Upper lobe of left lung (tissue), 6 donors: ENCODE measurements around the gene SPSB3. TPM values are rescaled to one million over a fixed set of nuclear protein-coding genes. Genes with fewer than 3 reads are reported as not detected.

Source experiments
- ATAC-seq, 2 donors: fragments of 200-7000 bp; cut with Tn5 transposase; one replicate each; pipeline ENCODE4 v1.9.1; 2022; ENCODE audit warnings: mild to moderate bottlenecking in 2 of 2, moderate library complexity in 2 of 2; ENCODE audit not compliant: low FRiP score in 2 of 2
- DNase-seq, 2 donors: peaks; one replicate each; pipeline ENCODE4 v3.0.0-alpha.2; 2019 to 2020
- H3K27ac ChIP-seq, 4 donors: fragments of 200-600 bp; sonication (generic); one replicate each; pipeline ENCODE4 v1.5.1; 2016 to 2019
- H3K27me3 ChIP-seq, 4 donors: fragments of 200-600 bp; sonication (generic); one replicate each; pipeline ENCODE4 v1.5.1; 2017 to 2019
- H3K36me3 ChIP-seq, 4 donors: fragments of 200-600 bp; sonication (generic); one replicate each; pipeline ENCODE4 v1.5.1; 2016 to 2019
- H3K4me1 ChIP-seq, 4 donors: fragments of 200-600 bp; sonication (generic); one replicate each; pipeline ENCODE4 v1.5.1; 2018 to 2019
- H3K4me3 ChIP-seq, 4 donors: fragments of 200-600 bp; sonication (generic); one replicate each; pipeline ENCODE4 v1.5.1; 2017 to 2019; ENCODE audit warnings: mild to moderate bottlenecking in 2 of 4, moderate library complexity in 1 of 4
- H3K9me3 ChIP-seq, 4 donors: fragments of 200-600 bp; sonication (generic); one replicate each; pipeline ENCODE4 v1.5.1; 2018 to 2019
- EP300 ChIP-seq, 4 donors: sonication (generic); formaldehyde crosslinking; IDR thresholded peaks; one replicate each; pipeline ENCODE4 v1.5.1; 2017; ENCODE audit warnings: antibody characterized with exemption in 4 of 4, control low read depth in 2 of 4
- POLR2A ChIP-seq, 4 donors: fragments of 450-650 bp; IDR thresholded peaks; one replicate each; pipeline ENCODE4 v1.5.1; 2016 to 2017; ENCODE audit warnings: antibody characterized with exemption in 4 of 4, mild to moderate bottlenecking in 2 of 4
- POLR2AphosphoS5 ChIP-seq, 2 donors: sonication (generic); formaldehyde crosslinking; IDR thresholded peaks; one replicate each; pipeline ENCODE4 v1.5.1; 2017; ENCODE audit warnings: antibody characterized with exemption in 2 of 2
- WGBS, 2 donors: methylation state at CpG; one replicate each; pipeline ENCODE4 v1.1.5; 2017 to 2018; 5-methylcytosine and 5-hydroxymethylcytosine counted together
- total RNA-seq, 6 donors: library from RNA; depleted of rRNA in 4 of 6; stranded (reverse); fragments of >200 nt in 4 of 6; gene quantifications; one replicate each; pipeline versions ENCODE4 v1.1.0 to v1.2.1, GENCODE V29; 2016 to 2021
- TF ChIP-seq, protein P1 (sequence below), 6 experiments: fragments of 450-650 bp in 4 of 6; fragments of 200-600 bp in 2 of 6; sonication (generic) in 2 of 6; IDR thresholded peaks; one replicate each; pipeline ENCODE4 v1.5.1; 2016 to 2019; ENCODE audit warnings: antibody characterized with exemption in 6 of 6
- donor health status: DM: no; HTN: no; CAD: no; lungs with moderate emphysema.
- donor health status: DM: no; HTN: yes; CAD: no; lungs with severe emphysema.

The SPSB3 gene
- total RNA-seq, 6 donors from 2014 or later = 46.2 to 234 (median 64.4) TPM

DNA sequence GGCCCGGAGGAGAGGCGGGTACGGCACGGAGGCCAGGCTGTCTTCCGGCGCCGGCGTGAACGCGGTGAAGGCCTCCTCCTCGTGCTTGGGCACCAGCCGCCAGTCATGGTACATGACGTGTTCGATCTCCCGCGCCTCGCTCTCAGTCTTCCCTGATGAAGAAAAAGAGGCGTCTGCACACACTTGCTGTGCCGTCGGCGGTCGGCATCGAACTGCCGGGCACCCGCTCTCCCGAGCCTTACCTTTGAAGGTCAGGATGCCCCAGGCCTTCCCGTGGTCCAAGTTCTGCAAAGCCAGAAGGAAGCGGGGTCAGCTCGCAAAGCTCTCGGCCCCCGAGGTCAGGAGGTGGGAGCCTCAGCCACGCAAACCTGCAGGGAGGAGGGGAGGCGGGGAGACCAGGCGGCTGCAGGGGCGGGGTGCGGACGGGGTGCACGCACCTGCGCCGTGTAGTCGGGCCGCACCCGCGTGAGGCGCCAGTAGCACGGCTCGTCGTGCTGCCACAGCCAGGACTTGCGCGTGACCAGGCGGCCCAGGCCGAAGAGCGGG, 9.9 kb downstream of the SPSB3 start, which contains the start of gene EME2:
EME2 (plus strand) TSS at position 449 of the 546 bp plus-strand sequence. CDS start 418 bp downstream, outside the sequence.
- H3K4me3 ChIP-seq = peak within 1 kb of the TSS; percentile 74 to 99 (median 98)
- DNase-seq (peak in 1 of 2 donors; percentile 75), ATAC-seq (peak in 1 of 2 donors; percentile 0)
- TF ChIP-seq, protein P1, sequence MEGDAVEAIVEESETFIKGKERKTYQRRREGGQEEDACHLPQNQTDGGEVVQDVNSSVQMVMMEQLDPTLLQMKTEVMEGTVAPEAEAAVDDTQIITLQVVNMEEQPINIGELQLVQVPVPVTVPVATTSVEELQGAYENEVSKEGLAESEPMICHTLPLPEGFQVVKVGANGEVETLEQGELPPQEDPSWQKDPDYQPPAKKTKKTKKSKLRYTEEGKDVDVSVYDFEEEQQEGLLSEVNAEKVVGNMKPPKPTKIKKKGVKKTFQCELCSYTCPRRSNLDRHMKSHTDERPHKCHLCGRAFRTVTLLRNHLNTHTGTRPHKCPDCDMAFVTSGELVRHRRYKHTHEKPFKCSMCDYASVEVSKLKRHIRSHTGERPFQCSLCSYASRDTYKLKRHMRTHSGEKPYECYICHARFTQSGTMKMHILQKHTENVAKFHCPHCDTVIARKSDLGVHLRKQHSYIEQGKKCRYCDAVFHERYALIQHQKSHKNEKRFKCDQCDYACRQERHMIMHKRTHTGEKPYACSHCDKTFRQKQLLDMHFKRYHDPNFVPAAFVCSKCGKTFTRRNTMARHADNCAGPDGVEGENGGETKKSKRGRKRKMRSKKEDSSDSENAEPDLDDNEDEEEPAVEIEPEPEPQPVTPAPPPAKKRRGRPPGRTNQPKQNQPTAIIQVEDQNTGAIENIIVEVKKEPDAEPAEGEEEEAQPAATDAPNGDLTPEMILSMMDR (IDR thresholded peaks at IDR 0.05) = no peak
- TF ChIP-seq POLR2A (IDR thresholded peaks at IDR 0.05) = no peak
- TF ChIP-seq POLR2AphosphoS5 (IDR thresholded peaks at IDR 0.05) = no peak
- no peak for TF ChIP-seq EP300 (IDR thresholded peaks at IDR 0.05)
- 1% methylated on average over 27 to 48 of the region's 53 CpGs for WGBS, 2 donors
- no peaks in the 10 kb centered on the region for H3K9me3 ChIP-seq
- no peaks in the 10 kb centered on the region for H3K27me3 ChIP-seq
- peaks cover 31 to 52% (median 37%) of the 10 kb centered on the region in 4 donors for H3K4me1 ChIP-seq
- peaks cover 6 to 51% (median 38%) of the 10 kb centered on the region in 4 donors for H3K36me3 ChIP-seq
- H3K27ac ChIP-seq = peak within 1 kb of the TSS; percentile 89 to 98 (median 94)

DNA sequence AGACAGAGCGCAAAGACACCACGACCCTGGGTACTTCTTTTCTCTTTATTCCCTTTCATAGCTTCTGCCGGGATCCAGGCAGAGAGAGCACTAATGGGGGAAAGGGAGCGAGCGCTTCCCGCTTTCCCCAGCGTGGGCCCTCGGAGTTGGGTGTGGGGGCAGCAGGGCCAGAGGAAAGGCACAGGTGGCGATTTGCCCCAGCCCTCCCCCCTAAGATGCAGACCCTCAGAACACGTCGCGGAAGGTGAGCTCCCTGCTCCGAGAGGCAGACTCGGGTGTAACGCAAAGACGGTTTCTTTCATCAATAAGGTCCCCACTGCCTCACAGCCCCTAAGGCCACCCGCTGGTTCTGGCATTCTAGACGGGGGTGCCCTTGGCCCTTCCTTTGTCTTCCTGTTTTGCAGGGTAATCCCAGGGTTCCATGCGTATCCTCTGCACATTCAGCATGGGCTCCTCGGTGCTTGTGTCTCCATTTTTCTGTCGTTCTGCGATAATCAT, 10.5 kb downstream of the SPSB3 start:
- Histone ChIP-seq H3K27ac (peak overlapping the region; percentile 89 to 98 (median 94)), H3K4me1 (peaks cover 31 to 52% (median 37%) of the 10 kb centered on the region in 4 donors), H3K27me3 (no peaks in the 10 kb centered on the region), H3K9me3 (no peaks in the 10 kb centered on the region), H3K4me3 (peak overlapping the region; percentile 74 to 99 (median 98)), H3K36me3 (peaks cover 5 to 51% (median 38%) of the 10 kb centered on the region in 4 donors)
- DNase-seq = no peak
- no peak for ATAC-seq
- 9 to 21% methylated on average over 19 to 22 of the region's 22 CpGs for WGBS, 2 donors
- TF ChIP-seq POLR2A (IDR thresholded peaks at IDR 0.05) = no peak
- TF ChIP-seq, protein P1 (IDR thresholded peaks at IDR 0.05) = no peak
- TF ChIP-seq POLR2AphosphoS5 (IDR thresholded peaks at IDR 0.05) = no peak
- TF ChIP-seq EP300 (IDR thresholded peaks at IDR 0.05) = no peak

DNA sequence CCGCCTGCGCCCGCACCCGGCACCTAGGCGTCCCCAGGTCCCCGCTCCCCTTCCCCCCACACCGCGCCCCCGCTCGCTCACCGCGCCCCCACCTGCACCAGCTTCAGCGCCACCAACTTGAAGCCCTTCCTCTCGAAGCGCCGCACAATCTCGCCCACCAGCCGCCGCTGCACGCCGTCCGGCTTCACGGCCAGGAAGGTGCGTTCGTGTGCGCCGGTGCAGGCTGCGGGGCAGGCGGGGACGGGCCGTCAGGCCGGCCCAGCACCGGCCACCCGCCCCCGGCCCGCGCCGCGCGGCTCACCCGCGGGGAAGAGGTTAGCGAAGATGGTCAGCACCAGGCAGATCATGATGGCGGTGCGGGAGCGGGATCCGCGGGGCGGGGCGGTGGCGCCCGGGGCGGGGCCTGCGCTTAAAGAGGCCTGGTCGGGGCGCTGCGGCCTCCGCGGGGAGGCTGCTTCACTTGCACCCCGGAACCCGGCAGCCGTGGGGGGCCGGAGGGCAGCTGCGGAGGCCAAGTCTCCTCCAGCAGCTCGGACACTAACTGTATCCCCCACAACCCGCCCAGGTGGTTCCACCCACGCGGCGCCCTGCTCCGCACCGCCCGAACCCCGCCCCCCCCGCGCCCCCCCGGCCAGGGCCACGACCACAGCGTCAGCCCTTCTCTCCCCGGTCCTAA, 11.0 kb downstream of the SPSB3 start, which contains the start of gene NME3:
NME3 (minus strand) TSS at position 356 of the 676 bp plus-strand sequence; CDS start at position 347, 9 bp downstream.
- WGBS, 2 donors = 0 to 1% methylated on average over 11 to 37 of the region's 79 CpGs
- DNase-seq (peak; percentile 82 to 98), ATAC-seq (peak; percentile 35 to 80)
- Histone ChIP-seq H3K36me3 (peaks cover 4 to 51% (median 38%) of the 10 kb centered on the region in 4 donors), H3K4me3 (peak within 1 kb of the TSS; percentile 74 to 99 (median 98)), H3K27ac (peak within 1 kb of the TSS; percentile 89 to 98 (median 94)), H3K27me3 (no peaks in the 10 kb centered on the region), H3K4me1 (peaks cover 31 to 52% (median 37%) of the 10 kb centered on the region in 4 donors), H3K9me3 (no peaks in the 10 kb centered on the region)
- no peak for TF ChIP-seq POLR2AphosphoS5 (IDR thresholded peaks at IDR 0.05)
- TF ChIP-seq POLR2A (IDR thresholded peaks at IDR 0.05) = peak in 1 of 4 donors; percentile 7

DNA sequence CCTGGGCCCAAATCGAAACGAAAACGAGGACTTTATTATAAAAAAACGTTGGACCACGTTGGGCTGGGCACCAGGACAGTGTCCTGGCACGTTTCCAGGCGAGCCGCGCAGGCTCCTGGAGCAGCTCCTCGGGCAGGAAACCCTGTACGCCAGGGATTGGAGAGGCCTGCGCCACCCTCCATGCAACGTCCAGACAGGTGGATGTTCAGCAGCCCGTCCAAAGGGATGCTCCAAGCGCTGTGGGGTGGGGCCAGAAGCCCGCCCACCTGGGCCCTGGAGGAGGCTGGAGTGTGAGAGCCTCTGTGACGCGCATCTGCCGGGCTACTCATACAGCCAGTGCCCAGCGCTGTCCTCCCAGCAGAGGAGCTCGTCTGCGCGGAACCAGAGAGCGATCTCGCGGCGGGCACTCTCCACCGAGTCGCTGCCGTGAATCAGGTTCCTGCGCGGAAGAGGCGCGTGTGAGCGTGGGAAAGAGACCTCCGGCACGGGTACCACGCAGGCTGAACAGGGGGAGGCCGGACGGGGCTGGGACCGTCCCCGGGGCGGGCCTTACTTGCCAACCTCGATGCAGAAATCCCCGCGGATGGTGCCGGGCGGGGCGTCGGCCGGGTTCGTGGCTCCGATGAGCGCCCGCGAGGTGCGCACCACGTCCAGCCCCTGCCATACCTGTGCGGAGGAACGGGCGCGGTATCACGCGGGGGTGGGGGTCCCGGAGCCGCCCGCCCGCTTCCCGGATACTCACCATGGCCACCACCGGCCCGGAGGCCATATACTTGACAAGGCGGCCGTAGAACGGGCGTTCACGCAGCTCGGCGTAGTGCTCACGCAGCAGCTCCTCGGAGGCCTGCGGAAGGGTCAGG, 11.8 kb downstream of the SPSB3 start:
- H3K4me1 ChIP-seq = peaks cover 31 to 52% (median 37%) of the 10 kb centered on the region in 4 donors
- ATAC-seq = peak in 1 of 2 donors; percentile 22
- 14 to 22% methylated on average over 10 to 53 of the region's 81 CpGs for WGBS, 2 donors
- H3K4me3 ChIP-seq = peak overlapping the region; percentile 74 to 99 (median 98)
- DNase-seq = peak; percentile 40 to 91
- H3K9me3 ChIP-seq = no peaks in the 10 kb centered on the region
- peaks cover 10 to 51% (median 37%) of the 10 kb centered on the region in 4 donors for H3K36me3 ChIP-seq
- peak overlapping the region; percentile 89 to 98 (median 94) for H3K27ac ChIP-seq
- no peaks in the 10 kb centered on the region for H3K27me3 ChIP-seq
- TF ChIP-seq, protein P1 (IDR thresholded peaks at IDR 0.05) = no peak
- TF ChIP-seq POLR2AphosphoS5 (IDR thresholded peaks at IDR 0.05) = peak in 1 of 2 donors; percentile 22
- no peak for TF ChIP-seq POLR2A (IDR thresholded peaks at IDR 0.05)
- TF ChIP-seq EP300 (IDR thresholded peaks at IDR 0.05) = no peak
